Fibroblast of skin of left quadriceps (primary cell): ENCODE results near the gene USP34.
"Not testable (repeated sequence)": the region's sequence is repeated elsewhere in the genome, so short reads cannot be mapped to it uniquely, and the experiment has no call there.

Source experiments
- DNase-seq, 2 experiments: peaks; one replicate each; pipeline ENCODE4 v3.0.0-alpha.2; 2013; ENCODE audit warnings: low read depth in 2 of 2

The USP34 gene

DNA sequence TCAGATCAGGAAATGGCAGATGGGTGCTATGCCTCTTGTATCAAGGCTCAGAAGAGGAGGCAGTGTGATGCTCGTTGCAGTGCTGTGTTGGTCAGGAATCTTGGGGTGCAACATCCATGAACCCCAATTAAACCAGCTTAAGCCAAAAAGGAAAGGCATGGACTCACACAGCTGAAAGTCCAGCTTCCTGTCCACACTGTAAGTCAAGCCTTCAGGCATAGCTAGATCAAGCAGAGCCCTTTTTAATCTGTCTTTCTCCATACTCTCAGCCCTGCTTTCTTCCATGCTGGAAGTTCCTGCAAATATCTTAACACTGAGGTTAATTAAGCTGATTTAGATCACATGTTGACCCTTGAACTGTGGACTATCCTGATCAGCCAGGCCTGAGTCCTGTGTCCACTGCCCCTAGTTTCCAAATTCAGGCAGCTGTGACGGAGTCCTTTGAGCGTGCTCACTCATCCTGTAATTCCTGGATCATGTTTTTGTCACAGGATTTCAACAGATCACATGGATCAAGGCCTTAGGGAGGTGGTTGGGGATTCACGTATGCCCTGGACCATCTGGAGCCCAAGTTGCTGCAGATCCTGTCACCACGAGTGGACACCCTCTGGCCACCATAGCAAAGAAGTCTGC lies 313.4 kb downstream of the USP34 start:
- no peak for DNase-seq

DNA sequence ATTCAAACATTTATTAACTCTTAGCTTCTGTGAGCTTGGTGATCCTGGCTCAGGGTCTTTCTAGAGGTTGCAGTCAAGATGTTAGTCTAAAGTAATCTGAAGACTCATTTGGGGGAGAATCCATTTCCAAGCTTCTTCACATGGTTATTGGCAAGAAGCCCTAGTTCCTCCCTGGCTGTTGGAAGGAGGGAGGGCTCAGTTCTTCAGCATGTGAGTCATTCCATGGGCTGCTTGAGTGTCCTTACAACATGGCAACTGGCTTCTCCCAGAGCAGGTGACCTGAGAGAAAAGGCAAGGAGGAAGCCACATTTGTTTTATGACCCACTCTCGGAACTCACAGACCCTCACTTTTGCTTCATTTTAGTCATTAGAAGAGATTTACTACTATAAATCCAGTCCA lies 319.5 kb downstream of the USP34 start:
- no peak for DNase-seq

DNA sequence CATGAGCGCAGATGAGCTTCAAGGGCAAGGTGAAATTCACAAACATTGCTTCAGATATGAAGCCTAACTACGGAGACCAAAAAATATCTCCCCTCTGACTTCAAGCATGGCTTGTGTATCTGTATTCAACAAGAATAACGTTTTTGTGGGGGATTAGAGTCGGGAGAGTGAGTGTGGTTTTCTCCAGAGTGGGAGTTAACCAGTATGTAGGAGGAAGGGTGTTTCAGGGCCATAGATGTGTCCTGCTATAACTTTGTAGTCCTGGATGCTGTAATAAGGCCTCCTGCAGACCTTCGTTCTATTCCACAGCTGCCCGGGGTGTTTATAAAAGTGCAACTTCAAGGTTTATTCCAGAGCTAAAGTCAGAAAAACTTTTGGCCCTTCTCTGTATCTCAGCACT lies 321.8 kb downstream of the USP34 start:
- no peak for DNase-seq

DNA sequence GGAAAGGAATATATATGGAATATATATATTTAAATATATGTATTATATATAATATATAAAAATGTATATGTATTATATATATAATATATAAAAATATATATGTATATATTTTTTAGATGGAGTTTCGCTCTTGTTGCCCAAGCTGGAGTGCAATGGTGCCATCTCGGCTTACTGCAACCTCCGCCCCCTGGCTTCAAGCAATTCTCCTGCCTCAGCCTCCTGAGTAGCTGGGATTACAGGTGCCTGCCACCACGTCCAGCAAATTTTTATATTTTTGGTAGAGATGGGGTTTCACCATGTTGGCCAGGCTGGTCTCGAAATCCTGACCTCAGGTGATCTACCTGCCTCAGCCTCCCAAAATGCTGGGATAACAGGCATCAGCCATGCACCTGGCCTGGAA lies 322.8 kb downstream of the USP34 start:
- not testable (repeated sequence) for DNase-seq

DNA sequence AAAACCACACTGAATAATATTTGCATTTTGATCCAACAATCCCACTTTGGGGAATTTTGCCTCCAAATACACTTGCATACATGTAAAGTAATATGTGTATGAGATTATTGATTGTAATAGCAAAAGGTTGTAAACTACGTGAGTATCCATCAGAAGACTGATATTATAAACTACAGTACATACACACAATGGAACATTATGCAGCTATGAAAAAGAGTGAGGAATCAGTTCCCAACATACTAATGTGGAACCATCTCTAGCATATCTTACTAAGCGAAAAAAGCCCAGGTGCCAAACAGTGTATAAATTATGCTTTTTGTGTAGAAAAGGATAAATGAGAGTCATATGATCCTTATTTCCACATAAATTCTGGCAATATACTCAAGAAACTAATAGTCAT lies 324.9 kb downstream of the USP34 start:
- DNase-seq = no peak

DNA sequence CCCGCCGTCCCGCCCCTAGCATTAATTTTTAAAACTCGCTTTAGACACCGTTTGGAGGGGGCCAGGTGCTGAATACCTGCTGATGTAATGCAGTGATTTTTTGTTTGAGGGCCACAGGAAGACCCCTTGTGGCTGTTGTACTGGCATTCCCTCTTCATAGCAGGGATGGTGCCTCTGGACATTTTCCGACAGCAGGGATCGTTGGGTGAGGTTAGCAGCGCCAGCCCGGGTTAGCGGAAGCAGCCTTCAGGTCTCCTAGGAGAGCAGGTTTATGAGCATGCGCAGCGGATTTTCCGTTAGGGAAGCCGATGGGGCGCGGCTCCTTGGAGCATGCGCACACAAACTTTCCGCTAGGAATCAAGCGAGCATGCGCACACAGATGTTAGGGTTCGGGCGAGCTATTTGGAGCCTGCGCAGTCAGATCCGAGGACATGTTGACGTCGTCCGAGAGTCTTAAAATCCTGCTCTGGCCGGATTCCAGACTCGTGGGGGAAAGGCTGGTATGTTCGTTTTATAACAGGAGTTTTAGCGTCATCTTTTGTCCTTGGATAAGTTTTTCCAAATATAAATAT lies 326.1 kb downstream of the USP34 start:
- peak; percentile 95 to 96 for DNase-seq

DNA sequence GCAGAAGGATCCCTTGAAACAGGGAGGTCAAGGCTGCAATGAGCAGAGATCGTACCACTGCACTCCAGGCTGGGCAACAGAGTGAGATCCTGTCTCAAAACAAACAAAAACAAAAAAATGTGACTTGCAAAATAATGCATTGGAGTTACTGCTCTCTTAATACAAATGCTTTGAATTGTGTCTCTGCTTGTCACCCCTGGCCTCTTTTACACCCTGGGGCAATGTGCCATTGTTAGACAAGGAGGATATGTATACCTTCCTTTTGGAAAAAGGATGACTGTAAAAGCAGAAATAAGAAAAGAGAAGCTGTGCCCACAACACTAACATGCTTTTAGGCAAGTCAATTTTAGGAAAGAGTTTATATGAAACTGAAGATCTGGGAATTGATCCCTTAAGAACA lies 329.7 kb downstream of the USP34 start:
- DNase-seq = no peak

DNA sequence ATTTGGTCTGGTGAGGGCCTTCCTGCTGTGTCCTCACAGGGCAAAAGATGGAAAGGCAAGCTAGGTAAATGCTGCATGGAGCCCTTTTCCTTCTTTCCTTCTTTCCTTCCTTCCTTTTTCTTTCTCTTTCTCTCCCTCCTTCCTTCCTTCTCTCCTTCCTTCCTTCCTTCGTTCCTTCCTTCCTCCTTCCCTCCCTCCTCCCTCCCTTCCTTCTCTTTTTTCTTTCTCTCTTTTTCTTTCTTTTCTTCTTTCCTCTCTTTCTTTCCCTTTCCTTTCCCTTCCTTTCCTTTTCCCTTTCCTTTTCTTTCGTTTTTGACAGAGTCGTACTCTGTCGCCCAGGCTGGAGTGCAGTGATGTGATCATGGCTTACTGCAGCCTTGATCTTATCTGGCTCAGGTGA lies 332.0 kb downstream of the USP34 start:
- no peak for DNase-seq
